ENCODE measurements around the gene THSD7B.

THSD7B gene

GRCh38 chr2:137380610-137381009, 615.3 kb downstream of the THSD7B start:
- no peak for DNase-seq (ENCODE audit: low spot score)

- no peak for DNase-seq (ENCODE audit: low spot score)
Observed at GRCh38 chr2:137381731-137382130, 616.4 kb downstream of the THSD7B start.

DNA sequence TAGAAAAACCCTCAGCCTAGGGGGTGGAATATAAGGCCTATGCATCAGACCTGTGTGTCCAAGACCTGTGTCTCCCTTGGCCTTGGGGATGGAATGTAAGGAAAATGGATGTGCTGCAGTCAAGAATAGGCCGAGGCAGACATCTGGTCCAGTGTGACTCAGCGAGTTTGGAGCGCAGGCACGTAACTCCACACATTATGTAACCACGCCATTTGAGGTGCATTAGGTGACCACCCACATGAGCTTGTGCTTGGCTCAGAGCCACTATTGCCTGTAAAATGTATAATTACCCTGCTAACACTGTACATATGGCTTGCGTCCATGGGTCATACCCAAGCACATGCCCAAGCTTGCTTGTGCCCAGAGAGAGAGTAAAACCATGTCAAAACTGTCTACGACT, 618.0 kb downstream of the THSD7B start:
- no peak for DNase-seq (ENCODE audit: low spot score)

DNA sequence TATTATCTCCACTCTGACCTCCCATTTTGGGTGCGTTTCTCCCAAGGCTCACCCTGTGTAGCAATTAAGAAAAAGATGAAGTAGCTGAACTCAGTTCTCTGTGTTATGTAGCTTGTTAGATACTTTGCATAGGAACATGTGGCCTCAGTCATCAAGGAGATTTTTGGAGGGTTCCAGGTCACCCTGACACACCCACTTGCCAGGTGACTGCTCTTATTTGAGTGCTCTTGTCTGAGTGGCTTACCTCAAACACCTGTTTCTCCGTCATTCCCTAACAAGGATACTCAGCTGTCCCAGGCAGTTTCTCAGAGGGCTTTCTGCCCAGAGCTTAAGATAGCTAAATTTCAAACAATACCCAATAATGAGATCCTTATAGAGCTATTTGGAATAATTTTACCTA, 621.7 kb downstream of the THSD7B start:
- DNase-seq (ENCODE audit: low spot score), result no peak

GRCh38 chr2:137405496-137405895, 640.2 kb downstream of the THSD7B start:
- no peak for DNase-seq (ENCODE audit: low spot score)

- no peak for DNase-seq (ENCODE audit: low spot score)
Observed at GRCh38 chr2:137411585-137411984, 646.2 kb downstream of the THSD7B start.

DNA sequence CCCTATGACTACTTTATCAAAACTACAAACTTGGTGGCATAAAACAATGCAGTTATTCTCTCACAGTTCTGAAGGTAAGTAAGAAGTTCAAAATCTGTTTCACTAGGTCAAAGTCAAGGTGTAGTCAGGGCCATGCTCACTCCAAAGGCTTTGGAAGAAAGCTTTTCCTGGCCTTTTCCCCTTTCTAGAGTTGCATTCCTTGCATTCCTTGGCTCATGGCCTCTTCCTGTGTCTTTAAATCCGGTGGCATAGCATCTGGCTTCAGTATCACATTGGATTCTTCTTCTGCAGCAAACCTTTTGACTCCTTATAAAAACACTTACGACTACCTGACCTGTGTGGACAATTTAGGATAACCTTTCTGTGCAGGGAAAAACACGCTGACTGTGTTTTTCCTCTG, 655.4 kb downstream of the THSD7B start:
- DNase-seq (ENCODE audit: low spot score), result no peak

DNA sequence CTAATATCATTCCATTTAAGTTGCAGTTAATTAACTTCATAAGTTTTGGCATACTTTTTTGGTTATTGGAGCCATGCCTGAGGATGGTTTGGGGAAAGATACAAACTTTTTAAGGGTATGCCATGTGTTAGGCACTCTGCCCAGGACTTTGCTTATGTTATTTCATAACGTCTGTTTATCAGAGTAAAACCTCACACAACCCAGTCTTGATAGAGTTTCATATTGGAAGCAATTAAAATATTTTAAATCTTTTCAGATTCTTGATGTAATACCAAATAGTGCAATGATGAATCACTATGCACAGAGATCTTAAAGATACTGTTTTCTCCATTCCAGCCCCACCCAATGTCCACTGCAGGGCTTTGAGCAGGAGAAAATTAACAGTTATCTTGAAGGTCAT, 669.8 kb downstream of the THSD7B start:
- no peak for DNase-seq (ENCODE audit: low spot score)

GRCh38 chr2:137437386-137437785, 672.0 kb downstream of the THSD7B start:
- no peak for DNase-seq (ENCODE audit: low spot score)

GRCh38 chr2:137444970-137445369, 679.6 kb downstream of the THSD7B start:
- no peak for DNase-seq (ENCODE audit: low spot score)

DNA sequence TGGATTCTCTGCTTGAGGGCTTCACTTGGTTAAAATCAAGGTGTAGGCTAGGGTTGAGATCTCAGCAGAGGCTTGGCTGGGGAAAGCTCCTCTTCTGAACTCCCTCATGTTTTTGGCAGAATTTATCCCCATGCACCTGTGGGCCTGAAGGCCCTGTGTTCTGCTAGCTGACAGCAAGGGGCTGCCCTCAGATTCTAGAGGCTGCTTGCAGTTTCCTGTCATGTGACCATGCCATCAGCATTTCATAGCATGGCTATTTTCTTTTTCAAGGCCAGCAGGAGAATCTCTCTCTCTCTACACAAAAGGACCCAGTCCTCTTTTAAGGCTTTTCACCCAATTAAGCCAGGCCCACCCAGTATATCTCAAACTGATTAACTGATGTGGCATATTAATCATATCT, 684.1 kb downstream of the THSD7B start:
- DNase-seq (ENCODE audit: low spot score), result no peak

DNA sequence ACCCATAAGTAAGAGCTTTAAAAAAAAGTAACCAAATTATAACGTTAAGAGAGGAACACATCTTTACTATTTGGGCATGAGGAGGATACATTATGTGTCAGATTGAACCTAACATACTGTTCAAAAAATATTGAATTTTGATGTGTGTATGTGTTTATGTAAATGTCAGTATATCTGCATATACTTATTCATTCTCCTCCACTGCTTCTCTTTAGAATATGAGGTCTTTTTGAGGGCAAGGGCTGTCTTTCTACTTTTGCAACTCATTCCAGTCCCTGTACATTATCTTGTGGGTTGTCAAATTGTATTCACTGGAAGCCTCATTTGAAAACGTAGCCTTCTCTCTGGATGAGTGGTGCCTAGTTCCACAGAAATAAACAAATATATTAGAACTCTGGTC, 689.5 kb downstream of the THSD7B start:
- DNase-seq (ENCODE audit: low spot score), result no peak

GRCh38 chr2:137467246-137467862, 702.0 kb downstream of the THSD7B start:
- DNase-seq (ENCODE audit: low spot score), result no peak

GRCh38 chr2:137493261-137493660, 727.9 kb downstream of the THSD7B start:
- no peak for DNase-seq (ENCODE audit: low spot score)

GRCh38 chr2:137500599-137500998, 735.3 kb downstream of the THSD7B start:
- no peak for DNase-seq (ENCODE audit: low spot score)

GRCh38 chr2:137507237-137507636, 741.9 kb downstream of the THSD7B start:
- DNase-seq (ENCODE audit: low spot score), result no peak

GRCh38 chr2:137508739-137509384, 743.5 kb downstream of the THSD7B start:
- DNase-seq (ENCODE audit: low spot score), result no peak

DNA sequence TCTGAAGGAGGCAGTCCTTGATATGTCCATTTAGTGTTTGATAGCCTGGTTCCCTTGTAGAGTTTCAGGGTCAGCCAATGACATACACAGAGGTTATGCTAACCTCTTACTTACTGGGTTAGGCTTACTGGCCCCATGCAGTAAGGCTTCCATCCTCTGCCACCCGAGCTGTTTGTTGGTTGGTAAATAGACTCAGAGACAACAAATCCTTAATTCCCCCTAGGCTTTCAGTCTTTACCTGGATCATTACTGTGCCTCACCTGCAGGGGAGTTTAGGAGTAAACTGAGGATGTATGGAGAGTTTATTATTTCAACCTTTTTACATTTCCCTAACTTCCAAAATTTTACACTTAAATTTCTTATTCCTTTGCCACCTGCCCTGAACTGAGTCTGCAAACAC, 746.2 kb downstream of the THSD7B start:
- DNase-seq (ENCODE audit: low spot score), result no peak

DNA sequence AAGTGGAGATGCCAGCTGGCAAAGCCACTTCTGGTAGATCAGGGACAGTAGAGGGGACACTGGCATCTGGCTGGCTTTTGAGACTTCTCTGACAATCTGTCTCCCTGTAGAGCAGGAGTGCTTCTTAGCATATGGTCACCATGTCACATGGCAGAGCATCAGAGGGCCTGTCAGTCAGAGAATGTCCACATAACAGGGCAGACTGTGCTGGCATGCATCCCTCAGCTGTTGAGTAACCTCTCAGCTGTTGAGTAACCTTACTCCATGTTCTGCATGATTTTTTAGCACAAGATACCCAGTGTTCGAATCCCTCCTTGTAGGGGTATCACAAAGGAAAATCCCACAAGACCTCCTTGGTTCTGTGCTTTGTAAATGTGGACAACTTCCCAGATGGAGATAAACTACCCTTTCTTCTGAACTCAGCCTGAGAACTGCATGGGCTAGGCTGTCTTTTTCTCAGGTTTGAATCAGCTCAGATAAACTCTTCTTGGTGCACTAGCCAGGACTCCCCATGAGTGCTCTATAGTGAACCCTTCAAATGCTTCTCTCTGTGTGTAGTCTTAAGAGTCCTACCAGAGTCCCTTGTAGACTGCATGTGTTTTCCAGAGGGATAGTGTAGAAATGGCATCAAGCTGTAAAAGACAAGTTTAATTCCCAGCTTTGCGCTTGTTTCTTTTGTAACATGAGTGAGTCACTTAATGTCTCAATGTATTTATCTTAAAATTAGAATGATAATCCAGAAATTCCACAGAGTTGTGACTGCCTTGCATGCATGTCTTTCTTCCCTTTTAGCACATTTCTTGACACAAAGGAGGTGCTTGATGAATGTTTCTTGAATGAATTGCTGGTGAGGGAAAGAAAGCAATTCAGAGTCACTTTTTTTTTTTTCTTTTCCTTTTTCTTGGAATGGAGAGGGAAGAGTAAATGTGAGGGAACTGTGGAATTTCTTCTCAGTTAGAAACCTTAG, 756.6 kb downstream of the THSD7B start:
- DNase-seq (ENCODE audit: low spot score), result no peak

DNA sequence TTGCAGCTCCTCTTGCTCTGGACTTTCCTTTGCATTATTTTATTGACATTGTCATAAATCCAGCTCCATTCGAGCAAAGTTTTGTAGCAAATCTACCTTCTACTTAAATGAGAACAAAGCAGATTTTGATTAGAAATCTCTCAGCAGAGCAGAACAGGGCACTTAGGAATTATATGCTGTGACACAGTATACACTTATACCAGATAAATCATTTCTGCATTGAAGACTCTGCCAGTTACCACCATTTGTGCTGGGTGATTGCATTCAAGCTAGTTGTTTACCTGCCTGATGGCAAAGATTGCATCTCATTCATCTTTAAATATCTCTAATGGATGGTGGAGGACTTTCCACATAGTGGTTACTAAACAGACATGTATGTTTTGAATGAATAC, 757.3 kb downstream of the THSD7B start:
- DNase-seq (ENCODE audit: low spot score), result no peak

- DNase-seq (ENCODE audit: low spot score), result no peak
Observed at GRCh38 chr2:137523931-137524330, 758.6 kb downstream of the THSD7B start.

DNA sequence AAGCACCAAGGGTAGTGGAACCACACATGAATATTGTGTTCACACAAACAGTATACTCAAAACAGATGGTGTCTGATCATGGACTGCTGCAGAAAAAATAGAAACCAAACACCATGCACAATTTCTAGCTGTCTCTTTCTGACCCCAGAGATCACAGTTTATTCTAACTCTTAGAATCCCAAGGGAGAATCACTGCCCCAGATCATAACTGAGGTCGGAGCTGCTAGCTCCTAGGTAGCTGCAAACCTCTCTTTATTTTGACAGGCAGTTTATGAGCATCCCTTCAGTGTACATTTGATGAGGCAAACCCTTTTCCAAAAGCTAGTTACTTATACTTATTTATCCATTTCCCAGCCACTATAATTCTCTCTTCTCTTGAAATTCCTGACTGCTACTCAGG, 759.8 kb downstream of the THSD7B start:
- DNase-seq (ENCODE audit: low spot score), result no peak

DNA sequence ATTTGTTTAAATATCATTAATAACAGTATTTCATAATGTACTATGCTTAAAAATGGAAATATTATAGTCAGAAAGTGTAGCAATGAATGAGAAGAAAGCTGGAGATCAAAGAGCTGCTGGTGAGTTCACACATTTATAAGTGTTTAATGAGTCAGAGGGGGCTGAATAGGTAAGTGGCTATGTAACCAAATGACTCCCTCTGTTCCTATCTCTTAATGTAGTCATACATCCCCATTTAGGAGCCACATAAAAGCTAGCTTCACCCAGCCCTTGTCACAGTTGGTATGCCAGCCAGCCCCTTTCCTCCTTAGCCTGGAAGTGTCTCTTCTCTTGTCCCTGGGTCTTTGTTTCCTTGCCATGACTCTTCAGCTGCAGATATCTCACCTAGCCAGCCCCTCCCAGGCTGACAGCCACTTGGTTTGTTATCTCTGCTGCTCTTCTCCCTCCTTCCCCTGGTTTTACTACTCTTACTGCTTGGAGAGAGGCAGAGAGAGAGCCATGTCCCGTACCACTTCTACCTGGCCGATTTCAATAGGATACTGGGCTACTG, 760.4 kb downstream of the THSD7B start:
- no peak for DNase-seq (ENCODE audit: low spot score)

Data from germinal center (tissue), 1 donor.